Coronary artery (tissue), 2 donors: ENCODE measurements around the gene NEMP2.
A peak's percentile ranks its signal among the peaks of the same experiment; 100 is the strongest.

Experiments
- DNase-seq: peaks from one replicate; pipeline ENCODE4 v3.0.0-alpha.2; 2017; ENCODE audit warnings: low spot score
- H3K27ac ChIP-seq, 2 donors: fragments of 200-600 bp; sonication (generic); one replicate each; pipeline ENCODE4 v1.5.1; 2016 to 2019
- H3K4me3 ChIP-seq: fragments of 200-600 bp; sonication (generic); 2 replicates; pipeline ENCODE4 v1.5.1; 2016; ENCODE audit warnings: mild to moderate bottlenecking, moderate library complexity
- CTCF ChIP-seq: fragments of 200-600 bp; sonication (generic); IDR thresholded peaks from one replicate; pipeline ENCODE4 v1.5.1; 2019; ENCODE audit warnings: antibody characterized with exemption

NEMP2 gene

GRCh38 chr2:190554357-190555006, 20.0 kb upstream of the NEMP2 start:
- no peak for DNase-seq
- H3K27ac ChIP-seq: no peak overlapping the region
- TF ChIP-seq CTCF: no peak
- H3K4me3 ChIP-seq: no peak overlapping the region

GRCh38 chr2:190553254-190553653, 18.7 kb upstream of the NEMP2 start:
- Histone ChIP-seq H3K4me3 (no peak overlapping the region), H3K27ac (no peak overlapping the region)
- DNase-seq: no peak
- no peak for TF ChIP-seq CTCF

GRCh38 chr2:190551928-190552327, 17.4 kb upstream of the NEMP2 start:
- no peak overlapping the region for H3K27ac ChIP-seq
- TF ChIP-seq CTCF: no peak
- H3K4me3 ChIP-seq: no peak overlapping the region
- no peak for DNase-seq

- DNase-seq: no peak
- Histone ChIP-seq H3K27ac (no peak overlapping the region), H3K4me3 (no peak overlapping the region)
- no peak for TF ChIP-seq CTCF
Observed at GRCh38 chr2:190550137-190550536, 15.6 kb upstream of the NEMP2 start.

- no peak overlapping the region for H3K4me3 ChIP-seq
- no peak for TF ChIP-seq CTCF
- no peak overlapping the region for H3K27ac ChIP-seq
- no peak for DNase-seq
Observed at GRCh38 chr2:190547886-190548285, 13.4 kb upstream of the NEMP2 start.

GRCh38 chr2:190546734-190547133, 12.2 kb upstream of the NEMP2 start:
- no peak for DNase-seq
- TF ChIP-seq CTCF: no peak
- no peak overlapping the region for H3K27ac ChIP-seq

GRCh38 chr2:190545555-190546385, 11.2 kb upstream of the NEMP2 start:
- DNase-seq: no peak
- TF ChIP-seq CTCF: no peak
- peak overlapping the region; percentile 13 to 73 for H3K27ac ChIP-seq
- H3K4me3 ChIP-seq: peak overlapping the region; percentile 53

More at GRCh38 chr2:190546734-190547133, 12.2 kb upstream of the NEMP2 start:
- no peak overlapping the region for H3K4me3 ChIP-seq
